Panc1 (cell line): ENCODE data around the gene FGFBP1.

Source experiments
- POLR2AphosphoS5 ChIP-seq: IDR thresholded peaks from 2 replicates; pipeline ENCODE4 v1.6.1; 2012; ENCODE audit warnings: mild to moderate bottlenecking, low read depth, low read length, moderate library complexity
- REST ChIP-seq, 2 experiments: IDR thresholded peaks; 2 replicates each; pipeline ENCODE4 v1.6.1; 2011 to 2012; ENCODE audit warnings: low read depth in 2 of 2, control low read depth in 1 of 2, low read length in 1 of 2, mild to moderate bottlenecking in 1 of 2, moderate library complexity in 1 of 2; ENCODE audit not compliant: insufficient read depth in 1 of 2
- TCF7L2 ChIP-seq: IDR thresholded peaks from 2 replicates; pipeline ENCODE4 v1.6.1; 2011; ENCODE audit warnings: mild to moderate bottlenecking, low read depth, low read length, inconsistent platforms
- TF ChIP-seq, protein P1 (sequence below): fragments of 450-650 bp; IDR thresholded peaks from 2 replicates; pipeline ENCODE4 v1.5.1; 2017; ENCODE audit warnings: mild to moderate bottlenecking

DNA sequence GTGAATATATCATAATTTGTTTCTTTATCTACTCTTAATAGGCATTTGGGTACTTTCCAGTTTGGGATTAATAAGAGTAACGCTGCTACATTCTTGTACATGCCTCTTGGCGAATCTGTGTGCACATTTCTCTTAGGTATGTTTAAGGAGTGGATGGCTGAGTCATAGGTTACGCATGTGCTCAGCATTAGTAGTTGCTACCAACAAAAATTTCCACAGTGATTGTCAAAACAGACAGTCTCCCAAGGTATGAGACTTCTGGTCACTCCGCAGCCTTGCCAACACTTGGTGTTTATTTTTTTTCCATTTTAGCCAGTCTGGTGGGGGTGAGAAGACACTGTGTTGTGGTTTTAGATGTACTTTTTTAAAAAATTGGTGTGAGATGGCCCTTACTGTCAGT, 44.6 kb downstream of the FGFBP1 start:
- TF ChIP-seq, protein P1, sequence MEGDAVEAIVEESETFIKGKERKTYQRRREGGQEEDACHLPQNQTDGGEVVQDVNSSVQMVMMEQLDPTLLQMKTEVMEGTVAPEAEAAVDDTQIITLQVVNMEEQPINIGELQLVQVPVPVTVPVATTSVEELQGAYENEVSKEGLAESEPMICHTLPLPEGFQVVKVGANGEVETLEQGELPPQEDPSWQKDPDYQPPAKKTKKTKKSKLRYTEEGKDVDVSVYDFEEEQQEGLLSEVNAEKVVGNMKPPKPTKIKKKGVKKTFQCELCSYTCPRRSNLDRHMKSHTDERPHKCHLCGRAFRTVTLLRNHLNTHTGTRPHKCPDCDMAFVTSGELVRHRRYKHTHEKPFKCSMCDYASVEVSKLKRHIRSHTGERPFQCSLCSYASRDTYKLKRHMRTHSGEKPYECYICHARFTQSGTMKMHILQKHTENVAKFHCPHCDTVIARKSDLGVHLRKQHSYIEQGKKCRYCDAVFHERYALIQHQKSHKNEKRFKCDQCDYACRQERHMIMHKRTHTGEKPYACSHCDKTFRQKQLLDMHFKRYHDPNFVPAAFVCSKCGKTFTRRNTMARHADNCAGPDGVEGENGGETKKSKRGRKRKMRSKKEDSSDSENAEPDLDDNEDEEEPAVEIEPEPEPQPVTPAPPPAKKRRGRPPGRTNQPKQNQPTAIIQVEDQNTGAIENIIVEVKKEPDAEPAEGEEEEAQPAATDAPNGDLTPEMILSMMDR: no peak
- TF ChIP-seq POLR2AphosphoS5: no peak
- TF ChIP-seq REST (IDR thresholded peaks at IDR 0.05; ENCODE audit: insufficient read depth in 1 of 2, low read depth in 2 of 2, low read length in 1 of 2): no peak
- TF ChIP-seq TCF7L2: no peak
